ENCODE results near the gene SETD7.

- no peak for TF ChIP-seq POLR2A (IDR thresholded peaks at IDR 0.05)
- TF ChIP-seq, protein P1, sequence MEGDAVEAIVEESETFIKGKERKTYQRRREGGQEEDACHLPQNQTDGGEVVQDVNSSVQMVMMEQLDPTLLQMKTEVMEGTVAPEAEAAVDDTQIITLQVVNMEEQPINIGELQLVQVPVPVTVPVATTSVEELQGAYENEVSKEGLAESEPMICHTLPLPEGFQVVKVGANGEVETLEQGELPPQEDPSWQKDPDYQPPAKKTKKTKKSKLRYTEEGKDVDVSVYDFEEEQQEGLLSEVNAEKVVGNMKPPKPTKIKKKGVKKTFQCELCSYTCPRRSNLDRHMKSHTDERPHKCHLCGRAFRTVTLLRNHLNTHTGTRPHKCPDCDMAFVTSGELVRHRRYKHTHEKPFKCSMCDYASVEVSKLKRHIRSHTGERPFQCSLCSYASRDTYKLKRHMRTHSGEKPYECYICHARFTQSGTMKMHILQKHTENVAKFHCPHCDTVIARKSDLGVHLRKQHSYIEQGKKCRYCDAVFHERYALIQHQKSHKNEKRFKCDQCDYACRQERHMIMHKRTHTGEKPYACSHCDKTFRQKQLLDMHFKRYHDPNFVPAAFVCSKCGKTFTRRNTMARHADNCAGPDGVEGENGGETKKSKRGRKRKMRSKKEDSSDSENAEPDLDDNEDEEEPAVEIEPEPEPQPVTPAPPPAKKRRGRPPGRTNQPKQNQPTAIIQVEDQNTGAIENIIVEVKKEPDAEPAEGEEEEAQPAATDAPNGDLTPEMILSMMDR (IDR thresholded peaks at IDR 0.05) = no peak
These were observed 85.7 kb downstream of the SETD7 start for GRCh38 chr4:139470295-139470694.

Data from esophagus squamous epithelium (tissue), 4 donors.